GM12878 (cell line): ENCODE measurements around the gene HOMER2. TPM values are rescaled to one million over a fixed set of nuclear protein-coding genes. Genes with fewer than 3 reads are reported as not detected.

Experiments
- ATAC-seq: fragments of 200-7000 bp; cut with Tn5 transposase; 3 replicates; pipeline ENCODE4 v1.9.1; 2020; ENCODE audit warnings: mild to moderate bottlenecking, moderate library complexity
- BruUV-seq: library from RNA; stranded (reverse); fragments of 400-500 nt; replicated peaks from 2 replicates; lab custom pipeline; 2021; lab: Mats Ljungman, UMichigan
- CTCF ChIA-PET: fragments of 300-600 bp; sonication (Branson Sonifier 250); formaldehyde crosslinking; extraction: SDS; loops from one replicate; lab custom pipeline; 2021; ENCODE audit warnings: inconsistent platforms; lab: Yijun Ruan, JAX
- POLR2A ChIA-PET: fragments of 350-600 bp; formaldehyde crosslinking; extraction: SDS; loops from one replicate; lab custom pipeline; 2021; ENCODE audit warnings: inconsistent platforms; lab: Charles Lee
- RAD21 ChIA-PET: fragments of 300-600 bp; sonication (Branson Sonifier 250); formaldehyde crosslinking; loops from one replicate; lab custom pipeline; 2023; ENCODE audit warnings: antibody characterized with exemption; ENCODE audit not compliant: unreplicated experiment; lab: Charles Lee
- SMC1A ChIA-PET: fragments of 300-600 bp; sonication (Branson Sonifier 250); formaldehyde crosslinking; loops from one replicate; lab custom pipeline; 2023; ENCODE audit not compliant: unreplicated experiment, uncharacterized antibody; lab: Charles Lee
- DNase-seq: peaks from one replicate; pipeline ENCODE4 v3.0.0-alpha.2; 2011; ENCODE audit warnings: low read depth, low spot score
- FAIRE-seq: peaks from 3 replicates; lab custom pipeline; 2011; peaks lifted over from hg19 to GRCh38; lab: Jason Lieb, UNC
- H2AFZ ChIP-seq: 2 replicates; pipeline ENCODE4 v1.6.0; 2011; ENCODE audit warnings: low read depth, low read length, control low read depth; ENCODE audit not compliant: control insufficient read depth
- H3K27ac ChIP-seq: 2 replicates; pipeline ENCODE4 v1.5.1; 2011; ENCODE audit warnings: control low read depth; ENCODE audit not compliant: control insufficient read depth, insufficient read depth
- H3K27me3 ChIP-seq, 2 experiments: replicated peaks in 1 of 2; 2 replicates each; pipeline versions ENCODE4 v1.6.0 to v1.6.1; 2011; ENCODE audit warnings: low read length in 1 of 2; ENCODE audit not compliant: control insufficient read depth in 2 of 2, insufficient read depth in 2 of 2
- H3K36me3 ChIP-seq, 2 experiments: 2 replicates each; pipeline ENCODE4 v1.5.1; 2011; ENCODE audit warnings: low read length in 1 of 2; ENCODE audit not compliant: control insufficient read depth in 2 of 2, insufficient read depth in 2 of 2
- H3K4me1 ChIP-seq: 2 replicates; pipeline ENCODE4 v1.6.1; 2011; ENCODE audit warnings: mild to moderate bottlenecking, low read length, moderate library complexity, mixed read lengths; ENCODE audit not compliant: control insufficient read depth, insufficient read depth
- H3K4me2 ChIP-seq: 2 replicates; pipeline ENCODE4 v1.6.0; 2011; ENCODE audit warnings: control low read depth; ENCODE audit not compliant: control insufficient read depth, insufficient read depth
- H3K4me3 ChIP-seq: fragments of 200-600 bp; sonication (generic); 2 replicates; pipeline ENCODE4 v1.5.1; 2016
- H3K79me2 ChIP-seq: 2 replicates; pipeline ENCODE4 v1.6.0; 2011; ENCODE audit warnings: low read length; ENCODE audit not compliant: control insufficient read depth, insufficient read depth
- H3K9ac ChIP-seq: 2 replicates; pipeline ENCODE4 v1.8.0; 2011; ENCODE audit warnings: low read length, control low read depth, mixed read lengths; ENCODE audit not compliant: control insufficient read depth, insufficient read depth
- H3K9me3 ChIP-seq: replicated peaks from 3 replicates; pipeline ENCODE4 v1.5.1; 2011; ENCODE audit warnings: mild to moderate bottlenecking, low read length; ENCODE audit not compliant: control insufficient read depth, insufficient read depth
- H4K20me1 ChIP-seq: 2 replicates; pipeline ENCODE4 v1.6.0; 2011; ENCODE audit not compliant: control insufficient read depth, insufficient read depth
- BMI1 ChIP-seq: fragments of 450-650 bp; IDR thresholded peaks from 2 replicates; pipeline ENCODE4 v1.6.1; 2016; ENCODE audit warnings: mild to moderate bottlenecking, moderate library complexity, borderline replicate concordance
- CEBPZ ChIP-seq: fragments of 150-350 bp; IDR thresholded peaks from 2 replicates; pipeline ENCODE4 v1.6.1; 2016; ENCODE audit warnings: low read depth, low read length
- CHD4 ChIP-seq: fragments of 200-600 bp; sonication (generic); IDR thresholded peaks from 2 replicates; pipeline ENCODE4 v1.6.1; 2016; ENCODE audit warnings: mild to moderate bottlenecking
- ELK1 ChIP-seq: IDR thresholded peaks from 2 replicates; pipeline ENCODE4 v1.6.1; 2012; ENCODE audit warnings: low read depth, low read length, improper control_type of control experiment
- MAX ChIP-seq: IDR thresholded peaks from 2 replicates; pipeline ENCODE4 v1.6.1; 2012; ENCODE audit warnings: low read depth, low read length, improper control_type of control experiment
- MYB ChIP-seq: fragments of 150-350 bp; IDR thresholded peaks from 2 replicates; pipeline ENCODE4 v1.6.1; 2014; ENCODE audit warnings: mild to moderate bottlenecking, low read depth, low read length, borderline replicate concordance
- SIX5 ChIP-seq: IDR thresholded peaks from 2 replicates; pipeline ENCODE4 v1.6.1; 2011; ENCODE audit warnings: mild to moderate bottlenecking, low read depth, low read length, moderate library complexity; ENCODE audit not compliant: severe bottlenecking
- SKIL ChIP-seq: fragments of 450-650 bp; IDR thresholded peaks from 2 replicates; pipeline ENCODE4 v1.6.1; 2017; ENCODE audit warnings: mild to moderate bottlenecking, low read depth, inconsistent platforms; ENCODE audit not compliant: poor library complexity, severe bottlenecking
- SRF ChIP-seq, 2 experiments: IDR thresholded peaks; 2 replicates each; pipeline ENCODE4 v1.6.1; 2011; ENCODE audit warnings: low read depth in 2 of 2, low read length in 2 of 2, mild to moderate bottlenecking in 1 of 2, moderate library complexity in 1 of 2
- TARDBP ChIP-seq: IDR thresholded peaks from 2 replicates; pipeline ENCODE4 v1.6.1; 2016; ENCODE audit warnings: borderline replicate concordance
- ZBED1 ChIP-seq: IDR thresholded peaks from 2 replicates; pipeline ENCODE4 v1.6.1; 2016; ENCODE audit warnings: borderline replicate concordance
- ZBTB4 ChIP-seq: fragments of 450-650 bp; formaldehyde crosslinking; IDR thresholded peaks from 2 replicates; pipeline ENCODE4 v1.4.0; 2022; ENCODE audit warnings: mild to moderate bottlenecking, moderate library complexity
- WGBS: methylation state at CpG from one replicate; pipeline ENCODE4 v1.1.6; 2016; ENCODE audit warnings: low lambda C conversion rate; ENCODE audit not compliant: insufficient replicate concordance, insufficient coverage; ENCODE audit errors: missing lambda C conversion rate; 5-methylcytosine and 5-hydroxymethylcytosine counted together
- in situ Hi-C: fragments of 300-500 bp; cut with MboI; formaldehyde crosslinking; loops from 9 replicates; pipeline ENCODE4 v1.14.3; 2018; ENCODE audit warnings: mixed read lengths
- intact Hi-C: fragments of 100-400 bp; cut with micrococcal nuclease; formaldehyde crosslinking; loops from one replicate; pipeline ENCODE4 v1.14.2; 2022; ENCODE audit not compliant: unreplicated experiment
- polyA plus RNA-seq, 11 experiments: library from polyadenylated mRNA; depleted of rRNA in 4 of 11; unstranded in 6 of 11; stranded (reverse) in 5 of 11; fragments of >200 nt; fragmentation: Nextera tagmentation in 4 of 11; fragmentation: Illumina TruSeq in 1 of 11; extraction: Ambion mirVana in 4 of 11; extraction: Trizol in 1 of 11; gene quantifications; 1 replicate in 1 of 11; 2 replicates in 10 of 11; pipeline versions ENCODE4 v1.2.1 to v1.2.3, GENCODE V29; 2011 to 2016; ENCODE audit warnings: inconsistent platforms in 2 of 11, missing spikeins in 2 of 11, low read depth in 1 of 11
- total RNA-seq, 4 experiments: library from RNA; depleted of rRNA in 3 of 4; stranded (reverse); fragments of >200 nt in 3 of 4; fragmentation: Illumina TruSeq in 1 of 4; extraction: Trizol in 1 of 4; gene quantifications; 2 replicates each; pipeline versions ENCODE4 v1.2.1 to v1.2.3, GENCODE V29; 2013 to 2021

Gene HOMER2
- total and polyA plus RNA-seq, 10 of the 15 experiments (the other 5 are each of a cell fraction or from before 2014, with no cell fraction given) = 0.60 to 5.0 (median 1.8) TPM

- intact Hi-C loops = loop anchor here (1.0 to 10.0 kb wide), 4 partner anchors 21 to 394 kb away; partner anchors contain the start of genes HDGFL3 and RAMAC
- TSS peak; percentile 75 for BruUV-seq
- ChIA-PET CTCF (interaction anchor here (0.8 to 2.6 kb wide), 10 partner anchors 21 to 280 kb away, joined by 3 to 12 read pairs (median 5); partner anchors contain the start of gene C15orf40), SMC1A (interaction anchor here (0.9 to 6.3 kb wide), 11 partner anchors 17 to 280 kb away, joined by 3 to 39 read pairs (median 4); no protein-coding TSS in a partner anchor), RAD21 (interaction anchor here (1.0 to 3.1 kb wide), 8 partner anchors 9 to 175 kb away, joined by 3 to 20 read pairs (median 7); partner anchors contain the start of gene RAMAC), POLR2A (interaction anchor here (1.4 to 2.6 kb wide), 4 partner anchors 22 to 174 kb away, joined by 5 to 20 read pairs (median 9); partner anchors contain the start of gene RAMAC)
- Histone ChIP-seq H3K9ac (peak overlapping the region; percentile 88), H3K27me3 (no peaks in the 10 kb centered on the region), H3K36me3 (peaks cover 0 to 14% of the 10 kb centered on the region in 2 experiments; a peak in 2 of 4 replicates), H3K4me2 (peak overlapping the region; percentile 39), H3K4me3 (peak overlapping the region; percentile 77), H2AFZ (no peak overlapping the region), H3K27ac (peak overlapping the region; percentile 94), H3K4me1 (peaks cover 23% of the 10 kb centered on the region), H3K79me2 (peaks cover 33% of the 10 kb centered on the region), H3K9me3 (no peaks in the 10 kb centered on the region), H4K20me1 (no peaks in the 10 kb centered on the region)
- DNase-seq = peak; percentile 45
- in situ Hi-C loops = no loop called here
- peak; percentile 10 for ATAC-seq
- FAIRE-seq = no peak
- 1% methylated on average over 6 of the region's 6 CpGs for WGBS
- no peak for TF ChIP-seq CHD4
- TF ChIP-seq ZBED1 = peak; percentile 80; the same call in 1 of the 2 replicates
- TF ChIP-seq SKIL = peak; percentile 81
- TF ChIP-seq SRF (IDR thresholded peaks at IDR 0.05; ENCODE audit: low read depth in 2 of 2, low read length in 2 of 2) = no peak
- TF ChIP-seq ZBTB4 (CRISPR knock-in tag) = no peak
- TF ChIP-seq SIX5 = no peak
- TF ChIP-seq ELK1 = no peak
- TF ChIP-seq MAX = no peak
- peak; percentile 16; the same call in 1 of the 2 replicates for TF ChIP-seq BMI1
- no peak for TF ChIP-seq TARDBP
- no peak for TF ChIP-seq MYB
- TF ChIP-seq CEBPZ = no peak
Observed at GRCh38 chr15:82810890-82811426, 141.6 kb downstream of the HOMER2 start.
